Breast epithelium (tissue), 3 donors: ENCODE results near the gene CLCA2.

Experiments
- CTCF ChIP-seq, 3 donors: fragments of 450-650 bp; IDR thresholded peaks; one replicate each; pipeline ENCODE4 v1.5.1; 2016 to 2017; ENCODE audit warnings: antibody characterized with exemption in 3 of 3, mild to moderate bottlenecking in 3 of 3, moderate library complexity in 3 of 3
- POLR2A ChIP-seq: fragments of 450-650 bp; IDR thresholded peaks from one replicate; pipeline ENCODE4 v1.6.1; 2016; ENCODE audit warnings: antibody characterized with exemption, mild to moderate bottlenecking, moderate library complexity
- POLR2AphosphoS5 ChIP-seq, 3 donors: sonication (generic); formaldehyde crosslinking; IDR thresholded peaks; one replicate each; pipeline ENCODE4 v1.6.1; 2017; ENCODE audit warnings: antibody characterized with exemption in 3 of 3

DNA sequence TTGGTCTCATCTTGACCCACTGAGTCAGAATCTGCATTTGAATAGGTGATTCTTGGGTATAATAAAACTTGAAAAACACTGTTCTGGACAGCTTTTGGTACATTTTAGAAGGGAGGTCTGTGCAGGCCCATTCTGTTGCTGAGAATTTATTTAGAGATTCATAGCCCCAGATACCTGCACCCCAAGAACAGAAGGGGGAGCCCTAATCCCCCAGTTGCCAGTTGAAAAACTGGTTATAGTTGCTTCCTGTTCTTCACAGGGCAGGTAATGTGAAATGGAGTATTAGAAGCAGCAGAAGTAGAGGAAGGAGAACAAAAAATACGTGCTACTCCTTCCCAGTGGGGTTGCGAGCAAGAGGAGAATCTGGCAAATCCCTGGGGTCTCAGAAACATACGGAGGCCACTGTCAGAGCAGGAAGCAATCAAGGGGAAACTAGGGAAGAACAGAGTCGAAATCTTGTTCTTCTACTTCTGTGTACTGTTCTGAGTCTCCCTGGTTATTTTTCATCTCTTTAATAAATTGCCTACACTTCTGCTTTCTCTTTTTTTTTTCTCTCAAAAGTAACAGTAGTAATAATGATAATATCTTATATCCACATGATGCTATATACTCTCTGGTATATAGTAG is 4.6 kb upstream of the CLCA2 start:
- TF ChIP-seq POLR2A: no peak
- peak in 2 of 3 donors; percentile 47 to 54 for TF ChIP-seq CTCF (IDR thresholded peaks at IDR 0.05)
- TF ChIP-seq POLR2AphosphoS5 (IDR thresholded peaks at IDR 0.05): no peak
